Measurements from ENCODE around the gene MYO5C. TPM values are rescaled to one million over a fixed set of nuclear protein-coding genes. Genes with fewer than 3 reads are reported as not detected.

Gene MYO5C
- polyA plus RNA-seq, 1 donor = 32.7 TPM

DNA sequence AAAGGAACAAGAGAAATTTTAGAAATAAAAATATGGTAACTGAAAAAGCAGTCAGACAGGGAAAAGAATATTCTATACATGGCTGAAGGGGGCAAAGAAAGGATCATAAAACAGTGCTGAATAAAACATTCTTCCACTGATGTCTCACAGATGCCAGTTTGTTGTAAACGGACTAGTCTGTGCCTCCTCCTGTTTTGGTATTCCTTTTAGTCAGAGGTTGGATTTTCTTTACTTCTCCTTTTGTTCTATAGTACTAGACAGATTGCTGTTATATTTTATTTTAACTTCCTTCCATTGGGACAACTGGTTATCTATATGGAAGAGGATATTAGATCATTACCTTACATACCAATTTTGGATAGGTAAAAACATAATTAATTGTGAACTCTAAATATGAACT, 88.4 kb downstream of the MYO5C start:
- DNase-seq = no peak

GRCh38 chr15:52206446-52206845, 89.2 kb downstream of the MYO5C start:
- no peak for DNase-seq

DNA sequence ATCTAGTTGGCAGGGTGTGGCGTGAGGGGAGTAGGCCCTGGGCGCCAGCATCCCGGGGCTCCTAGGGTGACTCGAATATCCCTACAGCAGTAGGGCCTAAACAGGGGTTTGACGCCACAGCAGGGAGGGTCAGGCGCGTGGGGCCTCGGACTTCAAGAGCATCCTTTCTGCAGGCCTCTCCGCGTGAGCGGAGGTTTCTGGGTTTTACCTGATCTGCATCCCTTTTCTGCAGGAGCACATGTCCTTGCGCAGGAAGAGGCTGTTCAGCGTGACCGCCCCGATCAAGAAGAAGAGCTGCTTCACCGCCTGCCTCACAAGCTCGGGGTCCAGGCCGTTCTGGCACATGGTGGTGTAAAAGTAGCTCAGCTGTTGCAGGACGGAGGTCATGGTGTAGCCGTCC, 90.9 kb downstream of the MYO5C start:
- no peak for DNase-seq

GRCh38 chr15:52200831-52201365, 94.7 kb downstream of the MYO5C start:
- no peak for DNase-seq

DNA sequence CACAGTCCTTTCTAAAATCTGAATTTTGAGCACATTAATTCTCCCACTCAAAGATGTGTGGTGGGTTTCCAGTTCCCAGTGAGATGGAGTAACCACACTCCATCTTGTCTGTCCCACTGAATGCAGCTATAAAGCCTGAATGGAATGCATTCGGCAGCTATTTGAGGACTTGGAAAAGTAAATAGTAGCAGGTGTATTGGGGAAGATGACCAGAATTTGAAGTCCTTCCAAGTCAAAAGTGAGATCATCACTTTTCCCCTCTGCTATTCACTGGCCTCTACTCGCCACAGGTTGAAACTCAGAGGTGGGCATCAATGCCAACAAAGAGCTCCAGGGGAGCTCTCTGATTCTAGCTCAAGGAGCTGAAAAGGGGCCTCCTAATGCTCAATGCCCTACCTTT, 96.3 kb downstream of the MYO5C start:
- DNase-seq = no peak

- DNase-seq = no peak
These were observed 98.7 kb downstream of the MYO5C start for GRCh38 chr15:52196891-52197290.

- DNase-seq = no peak
These were observed 101.8 kb downstream of the MYO5C start for GRCh38 chr15:52193791-52194190.

GRCh38 chr15:52193321-52193720, 102.3 kb downstream of the MYO5C start:
- no peak for DNase-seq

DNA sequence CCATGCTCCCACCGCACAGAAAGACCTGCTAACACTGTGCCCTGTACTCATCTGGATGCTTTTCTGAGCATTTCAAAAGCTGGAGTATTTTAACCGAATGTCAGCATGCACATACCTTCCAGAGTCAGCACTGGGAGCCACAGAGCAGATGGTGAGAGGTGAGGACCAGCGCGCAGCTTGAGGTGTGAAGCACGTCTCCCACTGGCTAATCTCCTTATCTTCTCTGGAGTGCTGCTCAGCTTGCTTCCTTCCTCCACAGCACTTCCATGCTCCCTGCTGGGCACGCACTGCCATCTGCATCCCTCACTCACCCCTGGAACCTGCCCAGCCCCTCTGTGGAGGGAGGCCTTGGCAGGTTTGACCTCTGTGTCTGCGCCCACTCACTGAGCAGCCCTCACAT, 104.4 kb downstream of the MYO5C start, which contains the start of gene GNB5:
GNB5 (minus strand) TSS at position 186 of the 400 bp plus-strand sequence. CDS start 6,716 bp downstream, outside the sequence.
- no peak for DNase-seq

GRCh38 chr15:52186651-52187486, 108.7 kb downstream of the MYO5C start:
- DNase-seq = no peak

GRCh38 chr15:52185151-52185561, 110.4 kb downstream of the MYO5C start:
- DNase-seq = no peak

DNA sequence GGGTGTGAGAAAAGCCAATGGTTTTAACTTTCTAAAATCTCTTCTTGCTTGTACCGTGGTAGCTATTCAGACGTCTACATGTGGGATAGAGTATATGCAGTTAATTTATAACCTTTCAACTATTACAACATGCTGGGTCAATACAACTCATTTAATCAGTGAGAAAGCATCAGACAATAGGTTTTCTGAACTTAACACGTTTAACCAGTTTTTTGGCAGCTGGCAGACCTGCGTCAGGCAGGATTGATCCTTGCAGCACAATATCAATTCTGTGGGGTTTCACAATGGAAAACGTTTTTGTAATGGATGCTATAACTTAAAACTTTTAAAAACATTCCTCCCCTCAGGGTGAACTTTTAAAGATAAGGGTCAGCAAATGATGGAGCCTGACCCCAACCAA, 110.9 kb downstream of the MYO5C start:
- no peak for DNase-seq

DNA sequence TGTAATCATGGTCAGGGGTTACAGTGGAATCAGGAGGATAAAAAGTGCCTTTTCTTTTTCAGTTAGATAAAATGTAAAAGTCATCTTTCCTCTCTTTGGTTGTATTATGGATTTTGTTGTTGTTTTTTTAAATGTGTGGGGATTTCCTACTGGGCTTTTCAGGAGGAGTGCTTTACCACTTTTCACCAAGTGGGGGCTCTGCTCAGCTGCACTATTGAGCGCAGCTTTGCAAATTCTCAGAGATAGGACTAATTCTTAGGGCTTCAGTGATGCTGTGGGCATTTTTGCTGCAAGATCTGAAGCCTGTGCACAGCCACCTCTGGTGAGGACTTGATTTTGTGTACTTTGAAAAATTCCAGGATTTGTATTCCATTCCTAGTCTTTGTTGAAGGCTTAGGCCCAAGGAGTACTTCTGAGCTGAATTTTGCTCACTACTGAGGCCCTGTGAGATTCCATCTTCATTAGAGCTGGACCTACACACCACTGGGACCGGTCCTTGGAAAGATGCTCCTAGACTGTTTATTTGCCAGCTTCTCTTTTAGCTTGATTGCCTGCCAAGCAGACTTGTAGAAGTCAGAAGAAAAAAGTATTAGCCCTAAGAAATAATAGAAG, 111.9 kb downstream of the MYO5C start:
- peak; percentile 28 for DNase-seq

GRCh38 chr15:52181938-52182780, 113.4 kb downstream of the MYO5C start:
- no peak for DNase-seq

DNA sequence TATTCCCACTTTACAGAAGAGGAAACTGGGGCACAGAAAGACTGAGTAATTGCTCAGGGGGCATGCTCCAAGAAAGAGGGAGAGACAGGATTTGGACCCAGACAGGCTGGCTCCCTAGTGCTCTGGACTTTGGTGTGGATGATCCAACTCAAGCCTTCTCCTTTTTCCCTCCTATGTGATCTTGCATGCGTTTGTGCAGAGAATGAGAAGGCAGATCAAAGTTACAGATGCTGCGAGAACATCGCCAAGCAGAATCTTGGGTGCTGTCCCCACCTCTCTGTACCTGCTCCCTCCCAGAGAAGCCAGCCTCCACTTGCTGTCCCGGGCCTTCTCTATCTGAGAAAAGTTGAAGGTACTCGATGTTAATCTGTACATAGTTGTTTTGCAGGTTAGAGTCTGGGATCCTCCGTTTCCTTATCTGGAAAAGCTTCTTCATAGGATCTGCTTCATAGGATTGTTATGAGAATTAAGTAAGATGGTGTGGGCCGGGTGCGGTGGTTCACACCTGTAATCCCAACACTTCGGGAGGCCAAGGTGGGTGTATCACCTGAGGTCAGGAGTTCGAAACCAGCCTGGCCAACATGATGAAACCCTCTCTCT, 114.7 kb downstream of the MYO5C start:
- DNase-seq = no peak

- DNase-seq = peak; percentile 12
These were observed 115.3 kb downstream of the MYO5C start for GRCh38 chr15:52180196-52180835.

GRCh38 chr15:52179278-52180195, 116.1 kb downstream of the MYO5C start:
- DNase-seq = peak; percentile 73

GRCh38 chr15:52178765-52179164, 116.8 kb downstream of the MYO5C start:
- DNase-seq = peak; percentile 32

- DNase-seq = no peak
These were observed 122.7 kb downstream of the MYO5C start for GRCh38 chr15:52172869-52173268.

DNA sequence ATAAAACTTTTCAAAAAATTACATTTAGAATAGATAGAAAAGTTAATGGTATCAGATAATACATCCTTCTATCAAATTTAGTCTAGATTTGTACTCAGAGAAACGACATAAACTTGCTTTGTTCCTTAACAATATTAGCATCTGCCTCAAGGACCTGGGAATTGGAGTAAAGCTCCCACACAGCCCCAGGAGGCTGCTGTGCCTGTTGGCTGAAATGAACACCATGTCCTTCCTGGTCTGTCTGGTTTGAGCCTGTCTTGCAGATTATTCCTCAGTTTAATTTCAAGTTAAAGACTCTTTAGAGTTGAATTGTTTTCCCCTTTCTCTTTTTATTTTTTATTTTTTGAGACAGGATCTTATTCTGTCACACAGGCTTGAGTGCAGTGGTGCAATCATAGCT, 123.8 kb downstream of the MYO5C start:
- no peak for DNase-seq

All from left kidney (tissue), 2 donors.